HG02623 (cell line): ENCODE results near the gene TRPT1.

ENCODE experiments used
- ATAC-seq: cut with Tn5 transposase; IDR thresholded peaks from one replicate; pipeline ENCODE4 v1.9.1; 2021; ENCODE audit warnings: moderate library complexity; ENCODE audit not compliant: unreplicated experiment

The TRPT1 gene

DNA sequence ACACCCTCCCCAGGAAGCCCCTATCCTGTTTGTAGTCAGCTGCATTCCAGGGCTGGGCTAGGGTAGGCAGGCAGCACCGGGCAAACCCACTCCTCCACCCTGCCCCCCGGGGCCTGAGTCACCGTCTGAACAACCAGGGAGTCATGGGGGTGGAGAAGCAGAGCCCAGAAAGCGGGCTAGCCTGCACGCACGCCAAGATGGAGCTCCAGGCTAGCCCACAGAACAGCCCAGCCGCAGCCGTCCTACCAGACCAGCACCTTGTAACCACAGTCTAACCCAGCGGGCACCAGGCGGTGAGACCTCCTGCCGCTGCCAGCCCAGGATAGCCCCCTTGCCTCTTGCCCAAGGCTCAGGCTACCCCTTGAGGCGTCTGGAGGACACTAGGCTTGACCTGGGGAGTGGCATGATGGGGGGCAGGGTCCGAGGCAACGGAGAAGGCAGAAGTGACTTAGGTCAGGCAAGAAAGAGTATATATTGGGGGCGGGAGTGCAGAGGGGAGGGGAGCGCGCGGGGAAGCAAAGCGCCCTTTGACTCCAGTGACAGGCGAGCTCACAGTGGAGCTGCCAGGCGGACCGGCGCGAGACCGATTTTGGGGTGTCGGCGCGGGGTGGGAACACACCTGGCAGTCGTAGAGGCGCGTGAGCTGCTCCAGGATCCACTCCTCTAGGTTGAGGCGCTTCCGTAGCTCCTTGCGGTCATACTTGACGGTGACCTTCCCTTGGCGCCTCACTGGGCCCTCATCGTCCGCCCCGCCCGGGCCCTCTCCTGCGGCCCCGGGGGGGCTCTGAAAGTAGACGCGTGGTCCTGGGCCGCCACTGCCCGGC is 20.0 kb upstream of the TRPT1 start:
- ATAC-seq: no peak

DNA sequence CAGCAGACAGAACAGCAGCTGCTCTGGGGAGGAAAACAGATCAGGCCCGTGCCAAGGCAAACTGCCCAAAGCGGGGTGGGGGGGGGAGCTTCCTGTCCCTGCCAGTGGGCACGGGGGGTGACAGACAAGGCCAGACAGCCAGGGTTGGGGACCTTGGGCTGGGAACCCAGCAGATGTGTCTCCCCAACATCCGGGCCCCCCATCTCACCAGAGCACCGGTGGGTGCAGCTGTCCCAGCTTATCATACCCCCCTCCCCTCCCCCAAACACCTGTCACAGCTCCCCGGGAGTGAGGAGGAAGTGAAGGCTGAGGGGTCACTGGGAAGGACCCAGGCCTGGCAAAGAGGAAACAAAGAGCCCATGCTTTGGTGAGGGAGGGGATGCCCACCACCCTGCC is 19.4 kb upstream of the TRPT1 start:
- ATAC-seq: no peak

DNA sequence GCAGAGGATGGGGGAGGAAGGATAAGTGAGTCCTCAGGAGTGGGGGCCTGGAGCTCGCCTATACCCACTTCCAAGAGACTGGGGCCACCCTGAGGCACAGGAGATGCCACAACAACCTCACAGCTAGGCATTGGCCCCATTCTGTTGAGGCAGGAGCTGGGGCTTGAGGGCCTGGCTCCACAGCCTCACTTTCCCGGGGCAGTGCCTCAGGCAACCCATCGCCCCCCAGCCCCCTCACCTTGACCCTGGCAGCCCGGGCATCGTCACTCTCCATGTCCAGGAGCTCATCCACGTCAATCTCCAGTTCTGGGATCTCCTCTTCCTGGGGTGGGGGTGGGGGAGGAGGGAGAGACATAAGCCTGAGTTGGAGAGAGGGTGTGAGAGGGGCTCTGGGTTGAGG is 19.0 kb upstream of the TRPT1 start:
- no peak for ATAC-seq

DNA sequence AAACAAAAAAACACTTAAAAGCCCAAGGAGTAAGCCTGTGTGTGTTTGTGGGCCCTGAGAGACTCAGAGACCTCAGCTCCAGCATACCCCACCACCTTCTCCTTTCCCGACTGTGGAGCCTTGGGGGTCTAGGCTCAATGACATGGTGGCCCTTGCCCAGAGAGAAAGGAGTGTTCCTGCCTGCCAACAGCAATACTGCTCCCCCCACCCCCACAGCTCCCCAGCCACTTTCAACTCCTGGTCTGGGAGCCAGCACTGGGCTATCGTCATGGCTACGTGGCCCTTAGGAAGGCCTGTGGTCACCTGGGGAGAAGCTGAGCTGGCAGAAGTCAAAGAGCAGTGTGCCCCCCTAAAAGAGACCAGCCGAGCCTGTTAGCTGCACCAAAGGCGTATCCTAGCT is 18.1 kb upstream of the TRPT1 start:
- no peak for ATAC-seq

DNA sequence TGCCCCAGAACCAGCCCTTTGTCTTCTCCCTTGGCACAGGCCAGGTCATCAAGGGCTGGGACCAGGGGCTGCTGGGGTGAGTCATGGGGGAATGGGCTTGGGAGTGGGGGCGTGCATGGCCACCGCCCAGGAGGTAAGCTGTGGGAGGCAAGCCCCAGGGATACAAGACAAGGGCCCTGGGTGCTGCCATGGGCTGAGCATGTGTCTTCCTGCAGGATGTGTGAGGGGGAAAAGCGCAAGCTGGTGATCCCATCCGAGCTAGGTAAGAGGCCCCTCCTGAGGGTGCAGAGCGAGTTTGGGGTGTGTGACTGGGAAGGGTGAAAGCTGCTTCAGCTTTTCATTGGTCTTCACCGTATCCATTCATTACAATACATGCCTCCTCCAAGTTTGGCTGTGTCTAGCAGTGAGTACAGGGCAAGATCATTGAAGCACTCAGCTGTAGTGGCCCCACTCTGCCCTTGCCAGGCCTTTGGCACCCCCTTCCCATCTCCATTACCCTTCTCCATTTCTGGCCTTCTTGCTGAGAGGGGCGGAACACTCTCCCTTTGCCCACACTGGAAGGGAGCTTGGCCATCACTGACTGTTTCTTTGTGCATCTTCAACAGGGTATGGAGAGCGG is 17.4 kb upstream of the TRPT1 start:
- no peak for ATAC-seq

DNA sequence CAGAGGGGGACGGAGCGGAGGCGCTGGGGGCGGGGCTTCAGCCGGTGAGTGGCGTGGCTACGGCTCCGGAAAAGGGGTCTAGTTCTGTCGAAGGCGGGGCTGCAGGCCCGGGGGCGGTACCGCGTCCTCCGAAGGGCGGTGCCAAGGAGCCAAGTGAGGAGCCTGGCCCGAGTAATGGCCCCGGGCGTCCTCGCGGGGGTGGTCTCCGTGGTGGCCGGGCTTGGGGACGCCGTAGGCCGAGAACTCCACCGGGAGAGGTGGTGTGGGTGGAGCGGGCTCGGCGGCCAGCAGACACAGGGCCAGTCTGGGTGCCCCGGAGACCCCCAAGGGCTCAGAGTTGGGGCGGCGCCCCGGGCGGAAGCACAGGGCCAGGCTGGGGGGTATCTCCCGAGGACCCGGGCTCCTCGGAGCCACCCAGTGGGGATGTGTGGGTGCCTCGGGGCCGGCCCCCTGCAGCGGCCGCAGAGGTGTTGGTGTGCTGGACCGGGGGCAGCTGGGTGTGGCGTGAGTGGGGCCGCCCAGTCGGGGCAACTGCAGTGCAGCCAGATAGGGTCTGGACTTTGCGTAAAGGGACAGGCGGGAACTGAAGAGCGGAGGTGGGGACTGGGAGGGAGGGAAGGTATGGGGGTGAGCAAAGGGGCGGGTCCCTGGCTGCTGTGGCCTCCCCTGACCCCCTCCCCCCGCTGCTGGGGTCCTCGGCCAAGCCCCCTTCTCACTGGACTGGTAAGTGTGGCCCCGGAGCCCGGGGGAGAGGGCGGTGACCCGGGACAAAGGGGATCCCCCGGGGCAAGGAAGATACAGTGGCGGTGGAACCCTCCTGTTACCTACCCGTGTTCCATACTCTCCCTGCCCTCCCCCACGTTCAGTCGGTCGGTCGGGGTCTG is 15.7 kb upstream of the TRPT1 start:
- ATAC-seq: peak; percentile 2

DNA sequence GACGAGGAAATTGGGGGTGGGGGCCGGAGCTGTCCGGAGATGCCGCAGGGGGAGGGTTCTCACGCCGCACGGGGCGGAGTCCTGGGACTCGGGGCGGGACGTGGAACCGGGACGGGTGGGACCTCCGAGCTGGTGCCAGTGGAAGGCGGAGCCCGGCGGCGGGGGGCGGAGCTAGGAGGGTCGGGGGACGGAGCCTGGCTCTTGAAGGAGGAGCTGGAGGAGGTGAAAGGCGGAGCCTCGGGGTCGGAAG is 15.2 kb upstream of the TRPT1 start:
- ATAC-seq: peak; percentile 64

DNA sequence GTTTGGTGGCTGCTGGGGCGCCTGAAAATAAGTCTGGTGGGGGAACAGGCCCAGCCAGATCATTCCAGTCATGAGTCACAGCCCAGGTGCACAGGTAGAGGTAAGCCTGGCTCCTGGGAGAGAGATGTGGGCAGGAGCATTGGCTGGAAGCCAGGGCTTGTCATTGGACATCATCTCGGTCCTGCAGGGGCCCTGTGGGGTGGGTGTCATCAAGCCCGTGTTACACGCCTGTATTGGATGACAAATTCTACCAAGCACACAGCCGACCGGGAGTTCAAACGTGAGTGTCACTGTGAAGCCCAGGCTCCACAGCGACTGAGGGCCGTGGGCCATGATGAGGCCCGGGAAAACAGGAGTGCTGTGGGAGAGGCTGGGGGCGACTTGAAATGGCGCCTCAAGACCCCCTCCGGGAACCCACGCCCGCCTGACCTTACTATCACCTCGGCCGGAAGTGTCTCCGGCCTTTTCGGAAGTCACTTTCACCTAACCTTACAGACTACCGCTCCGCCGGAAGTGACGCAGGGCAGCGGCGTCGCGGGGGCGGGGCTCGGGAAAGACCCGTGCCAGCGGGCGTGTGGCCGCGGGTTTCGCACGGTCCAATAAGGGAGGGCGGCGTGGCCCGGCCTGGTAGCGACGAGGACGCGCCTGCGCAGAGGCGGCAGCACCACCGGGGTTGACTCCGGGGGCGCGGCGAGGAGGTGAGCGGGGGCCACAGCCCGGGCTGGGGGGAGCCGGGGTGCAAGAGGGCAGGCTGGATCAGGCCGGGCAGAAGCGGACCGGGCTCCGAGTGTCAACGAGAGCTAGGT is 14.7 kb upstream of the TRPT1 start, which contains the start of gene FKBP2:
FKBP2 (plus strand) TSS at position 661 of the 806 bp plus-strand sequence. CDS start 1,293 bp downstream, outside the sequence.
- ATAC-seq: peak; percentile 51

DNA sequence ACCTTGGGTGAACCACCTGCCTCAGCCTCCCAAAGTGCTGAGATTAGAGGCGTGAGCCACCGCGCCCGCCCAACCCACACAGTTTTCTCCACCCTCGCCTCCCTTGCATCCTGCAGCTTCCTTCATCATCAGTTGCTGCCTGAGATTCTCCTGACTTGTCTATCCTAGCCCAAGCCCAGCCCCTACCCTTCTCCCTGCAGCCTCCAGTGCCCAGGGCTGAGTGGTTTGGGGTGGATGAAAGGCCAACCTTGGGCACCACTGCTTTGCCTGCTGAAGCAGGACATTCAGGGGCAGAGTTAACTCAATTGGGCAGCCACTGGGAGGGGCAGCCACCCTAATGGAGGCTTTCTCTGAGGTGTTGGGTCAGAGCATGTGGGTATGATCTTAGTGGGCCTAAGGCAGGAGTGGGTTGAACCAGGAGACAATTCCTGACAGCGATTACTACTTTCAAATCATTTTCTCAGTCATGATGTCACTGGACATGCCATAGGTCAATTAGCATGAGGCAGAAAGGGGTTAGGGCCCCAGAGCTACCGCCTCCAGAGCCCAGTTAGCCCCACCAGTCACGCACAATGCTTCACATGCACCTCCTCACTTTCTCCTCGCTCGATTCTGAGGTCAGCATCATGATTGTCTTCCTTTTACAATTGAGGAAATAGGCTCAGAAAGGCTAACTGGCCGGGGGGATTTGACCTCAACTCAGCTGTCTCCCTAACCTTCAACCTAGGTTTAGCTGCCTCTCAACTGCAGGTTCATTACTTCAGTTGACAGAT is 13.9 kb upstream of the TRPT1 start:
- no peak for ATAC-seq

DNA sequence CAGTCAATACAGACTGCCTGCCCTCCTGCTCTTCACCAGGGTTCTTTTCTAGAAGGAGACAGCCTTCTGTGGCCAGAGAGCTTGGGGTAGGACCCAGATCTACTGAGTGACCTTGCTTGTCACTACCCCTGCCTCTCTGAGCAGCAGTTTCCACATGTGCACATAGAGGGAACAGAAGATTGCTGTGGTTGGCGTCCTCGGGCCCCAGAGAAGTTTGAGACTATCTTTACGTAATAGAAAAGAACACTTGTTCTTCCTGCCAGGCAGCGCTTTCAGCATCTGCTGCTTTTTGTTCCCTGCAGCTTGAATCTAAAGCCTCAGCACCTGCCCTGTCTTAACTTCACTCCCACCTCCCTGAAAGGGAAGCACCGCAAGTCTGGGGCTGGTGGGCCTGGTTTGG is 13.0 kb upstream of the TRPT1 start:
- ATAC-seq: no peak

DNA sequence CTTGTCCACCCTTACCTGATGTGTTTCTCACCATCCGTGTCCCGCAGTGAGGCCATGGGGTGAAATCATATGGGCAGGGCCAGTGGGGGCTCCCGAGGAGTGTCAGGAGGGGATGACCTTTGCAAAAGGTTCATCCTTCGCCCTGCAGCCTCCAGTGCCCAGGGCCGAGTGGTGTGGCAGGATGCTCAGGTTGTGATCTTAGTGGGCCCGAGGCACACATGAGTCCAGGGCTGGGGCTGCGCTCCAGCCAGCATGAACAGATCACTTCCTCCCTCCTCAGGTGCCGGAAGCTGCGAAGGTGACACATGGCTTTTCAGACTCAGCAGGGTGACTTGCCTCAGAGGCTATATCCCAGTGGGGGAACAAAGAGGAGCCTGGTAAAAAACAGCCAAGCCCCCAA is 12.1 kb upstream of the TRPT1 start:
- no peak for ATAC-seq

DNA sequence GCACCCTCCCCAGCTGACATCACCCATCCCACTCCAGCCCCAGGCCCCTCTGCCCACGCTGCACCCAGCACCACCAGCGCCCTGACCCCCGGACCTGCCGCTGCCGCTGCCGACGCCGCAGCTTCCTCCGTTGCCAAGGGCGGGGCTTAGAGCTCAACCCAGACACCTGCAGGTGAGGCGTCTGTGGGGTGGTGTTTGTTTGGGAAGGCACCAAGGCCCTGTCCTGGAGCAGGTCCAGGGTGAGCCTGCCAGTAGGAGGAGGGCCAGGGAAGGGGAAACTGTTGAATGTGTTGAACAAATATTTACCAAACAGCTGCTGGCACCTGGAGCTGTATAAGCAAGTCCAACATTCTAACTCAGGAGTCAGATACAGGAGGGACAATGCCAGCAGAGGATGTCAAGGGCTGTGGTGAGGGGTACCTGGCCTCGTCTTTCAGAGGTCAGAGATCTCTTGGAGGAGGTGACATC is 11.5 kb upstream of the TRPT1 start:
- no peak for ATAC-seq

DNA sequence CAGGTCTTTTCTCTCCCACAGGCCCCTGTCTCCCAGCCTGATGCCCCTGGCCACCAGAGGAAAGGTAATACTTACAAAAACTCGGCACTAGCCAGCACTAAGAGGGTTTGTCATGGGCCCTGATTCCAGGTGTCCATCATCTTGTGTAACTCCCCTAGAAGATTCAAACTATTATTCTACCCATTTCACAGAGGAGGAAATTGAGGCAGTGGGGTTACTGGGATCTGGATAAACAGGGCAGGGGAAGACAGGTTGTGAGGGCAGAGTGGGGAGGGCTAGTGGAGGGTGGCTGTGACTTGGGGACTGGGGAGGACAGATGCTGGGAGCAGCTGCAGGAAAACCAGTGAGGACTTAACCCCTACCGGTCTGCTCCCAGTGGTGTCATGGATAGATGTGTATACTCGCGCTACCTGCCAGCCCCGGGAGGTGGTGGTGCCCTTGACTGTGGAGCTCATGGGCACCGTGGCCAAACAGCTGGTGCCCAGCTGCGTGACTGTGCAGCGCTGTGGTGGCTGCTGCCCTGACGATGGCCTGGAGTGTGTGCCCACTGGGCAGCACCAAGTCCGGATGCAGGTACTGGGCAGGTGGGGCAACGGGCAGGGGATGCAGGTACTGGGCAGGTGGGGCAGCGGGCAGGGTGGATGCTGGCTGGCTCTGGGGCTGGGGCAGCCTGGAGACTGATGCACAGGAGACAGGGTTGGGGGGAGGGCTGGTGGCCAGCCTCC is 9.6 kb upstream of the TRPT1 start:
- no peak for ATAC-seq

DNA sequence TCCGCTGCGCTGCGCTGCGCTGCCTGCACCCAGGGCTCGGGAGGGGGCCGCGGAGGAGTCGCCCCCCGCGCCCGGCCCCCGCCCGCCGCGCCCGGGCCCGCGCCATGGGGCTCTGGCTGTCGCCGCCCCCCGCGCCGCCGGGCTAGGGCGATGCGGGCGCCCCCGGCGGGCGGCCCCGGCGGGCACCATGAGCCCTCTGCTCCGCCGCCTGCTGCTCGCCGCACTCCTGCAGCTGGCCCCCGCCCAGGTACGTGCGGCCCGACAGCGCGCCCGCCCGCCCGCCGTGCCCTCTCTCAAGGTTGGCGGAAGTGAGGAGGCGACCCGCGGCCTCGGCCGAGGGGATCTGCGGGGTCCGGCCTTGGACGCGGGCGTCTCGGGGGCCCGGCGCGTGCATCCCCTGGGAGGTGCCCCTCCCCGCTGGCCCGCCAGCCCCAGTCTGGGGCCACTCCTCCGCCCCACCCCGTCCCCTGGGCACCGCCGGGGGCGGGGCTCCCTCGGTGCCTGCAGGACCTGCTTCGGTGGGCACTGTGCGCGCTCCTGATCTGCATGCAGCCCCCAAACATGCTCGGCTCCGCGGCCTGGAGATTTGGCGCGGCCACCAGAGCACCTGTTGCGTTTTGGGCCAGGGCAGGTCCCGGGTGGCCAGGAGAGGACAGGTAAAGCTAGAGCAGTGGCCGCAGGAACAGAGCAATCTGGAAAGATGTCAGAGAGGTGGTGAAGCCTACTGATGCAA is 8.8 kb upstream of the TRPT1 start:
- peak; percentile 19 for ATAC-seq

DNA sequence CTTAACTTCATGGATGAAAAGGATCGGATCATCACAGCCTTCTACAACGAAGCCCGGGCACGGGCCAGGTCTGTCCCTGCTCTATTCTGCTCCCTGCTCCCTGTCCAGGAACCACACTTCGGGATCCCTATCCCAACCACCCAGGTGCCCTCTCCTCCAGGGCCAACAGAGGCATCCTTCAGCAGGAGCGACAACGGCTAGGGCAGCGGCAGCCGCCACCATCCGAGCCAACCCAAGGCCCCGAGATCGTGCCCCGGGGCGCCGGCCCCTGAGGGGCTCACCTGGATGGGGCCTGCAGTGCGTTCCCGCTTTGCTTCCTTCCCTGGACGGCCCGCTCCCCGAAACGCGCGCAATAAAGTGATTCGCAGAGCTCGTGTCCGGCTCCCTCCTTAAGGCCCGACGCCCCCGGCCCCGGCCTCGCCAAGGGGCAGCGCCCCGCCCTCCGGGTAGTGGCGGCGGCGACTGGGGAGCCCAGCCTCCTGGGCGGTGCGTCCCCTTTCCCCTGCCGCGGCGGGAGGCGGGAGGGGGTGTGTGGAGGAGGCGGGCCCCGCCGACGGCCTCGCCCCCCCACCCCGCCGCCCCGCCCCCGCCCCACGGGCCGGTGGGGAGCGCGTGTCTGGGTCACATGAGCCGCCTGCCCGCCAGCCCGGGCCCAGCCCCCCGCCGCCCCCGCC is 8.1 kb upstream of the TRPT1 start, which contains the start of gene VEGFB:
VEGFB (plus strand) TSS at position 672 of the 674 bp plus-strand sequence. CDS start 250 bp downstream, outside the sequence.
- ATAC-seq: peak; percentile 34

DNA sequence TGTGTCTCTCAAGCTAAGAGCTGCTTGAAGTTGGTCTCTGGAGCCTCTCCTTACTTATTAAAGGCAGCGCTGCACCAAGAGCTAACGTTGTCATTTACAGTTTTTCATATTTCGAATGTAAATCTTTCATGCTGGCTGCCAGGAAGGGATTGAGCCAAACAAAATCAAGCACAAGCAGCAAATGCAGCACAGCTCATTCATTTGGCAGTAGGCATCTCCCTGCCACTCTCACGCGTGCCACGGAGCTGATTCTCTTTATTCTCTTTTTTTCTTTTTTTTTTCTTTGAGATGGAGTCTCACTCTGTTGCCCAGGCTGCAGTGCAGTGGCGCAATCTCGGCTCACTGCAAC is 7.0 kb upstream of the TRPT1 start:
- no peak for ATAC-seq

DNA sequence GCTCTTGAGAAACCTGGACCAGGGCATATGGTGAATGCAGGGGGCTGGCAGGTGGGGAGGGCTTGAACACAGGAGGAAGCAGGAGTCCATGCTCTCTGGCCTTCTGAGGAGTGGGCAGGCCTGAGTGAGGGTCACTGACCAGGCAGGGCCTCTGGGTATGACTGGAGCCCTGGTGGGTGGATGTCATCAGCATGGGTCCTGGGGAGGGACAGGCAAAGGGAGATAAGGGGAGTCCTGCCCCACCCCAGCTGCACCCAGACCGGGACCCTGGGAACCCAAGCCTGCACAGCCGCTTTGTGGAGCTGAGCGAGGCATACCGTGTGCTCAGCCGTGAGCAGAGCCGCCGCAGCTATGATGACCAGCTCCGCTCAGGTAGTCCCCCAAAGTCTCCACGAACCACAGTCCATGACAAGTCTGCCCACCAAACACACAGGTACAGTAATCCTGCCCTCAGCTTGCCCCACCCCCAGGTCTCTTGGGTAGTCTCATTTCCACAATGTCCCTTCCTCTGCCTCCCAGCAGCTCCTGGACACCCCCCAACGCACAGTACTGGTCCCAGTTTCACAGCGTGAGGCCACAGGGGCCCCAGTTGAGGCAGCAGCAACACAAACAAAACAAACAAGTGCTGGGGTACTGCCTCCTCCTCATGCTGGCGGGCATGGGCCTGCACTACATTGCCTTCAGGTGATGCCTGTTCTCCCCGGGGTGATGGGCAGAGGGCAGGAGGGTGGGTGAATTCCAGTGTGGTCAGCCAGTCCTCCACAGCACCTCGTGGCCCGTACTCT is 6.4 kb upstream of the TRPT1 start:
- no peak for ATAC-seq
